Dermis microvascular lymphatic vessel endothelial cell (primary cell): ENCODE measurements around the gene ARF6. TPM values are rescaled to one million over a fixed set of nuclear protein-coding genes. Genes with fewer than 3 reads are reported as not detected.
A peak's percentile ranks its signal among the peaks of the same experiment; 100 is the strongest.
"Not testable (repeated sequence)": the region's sequence is repeated elsewhere in the genome, so short reads cannot be mapped to it uniquely, and the experiment has no call there.

ENCODE experiments used
- DNase-seq, 2 donors: peaks; one replicate each; pipeline versions ENCODE4 v3.0.0 to v3.0.0-alpha.2; 2010; ENCODE audit warnings: low read depth in 2 of 2
- total RNA-seq: library from RNA; depleted of rRNA; stranded (reverse); fragments of >200 nt; gene quantifications from 2 replicates; pipeline ENCODE4 v1.2.1, GENCODE V29; 2014

ARF6 gene
- total RNA-seq: 52.1 and 58.4 TPM in 2 replicates

GRCh38 chr14:49892636-49893308, at the start of gene ARF6:
Gene ARF6 (plus strand): TSS chr14:49893082. CDS start chr14:49893737, 655 bp downstream.
- peak; percentile 93 to 97 for DNase-seq

GRCh38 chr14:49849213-49849847, 43.6 kb upstream of the ARF6 start:
- DNase-seq: no peak

GRCh38 chr14:49851813-49852212, 41.1 kb upstream of the ARF6 start:
- DNase-seq: no peak

- DNase-seq: peak; percentile 79 to 88
These were observed 40.4 kb upstream of the ARF6 start, which contains the start of gene NEMF for GRCh38 chr14:49852301-49853157. Gene NEMF (minus strand): TSS chr14:49852788. CDS start chr14:49852753, 35 bp downstream.

- DNase-seq: no peak
These were observed 39.8 kb upstream of the ARF6 start for GRCh38 chr14:49853158-49853477.

- DNase-seq: peak; percentile 82 to 90
These were observed 39.1 kb upstream of the ARF6 start for GRCh38 chr14:49853572-49854375.

GRCh38 chr14:49857427-49858003, 35.4 kb upstream of the ARF6 start:
- DNase-seq: no peak

- no peak for DNase-seq
These were observed 34.5 kb upstream of the ARF6 start for GRCh38 chr14:49858383-49858782.

- no peak for DNase-seq
These were observed 31.7 kb upstream of the ARF6 start for GRCh38 chr14:49860988-49861698.

GRCh38 chr14:49861699-49862088, 31.2 kb upstream of the ARF6 start:
- peak in 1 of 2 donors; percentile 65 for DNase-seq

GRCh38 chr14:49862089-49862673, 30.7 kb upstream of the ARF6 start:
- DNase-seq: peak; percentile 74 to 84

- DNase-seq: no peak
These were observed 29.2 kb upstream of the ARF6 start for GRCh38 chr14:49863487-49864281.

- peak; percentile 43 to 69 for DNase-seq
These were observed 27.4 kb upstream of the ARF6 start for GRCh38 chr14:49865431-49865859.

GRCh38 chr14:49867831-49868719, 24.8 kb upstream of the ARF6 start:
- peak; percentile 87 to 97 for DNase-seq

- no peak for DNase-seq
These were observed 24.2 kb upstream of the ARF6 start for GRCh38 chr14:49868720-49869114.

- DNase-seq: no peak
These were observed 22.0 kb upstream of the ARF6 start for GRCh38 chr14:49870908-49871307.

- DNase-seq: not testable (repeated sequence)
These were observed 19.3 kb upstream of the ARF6 start for GRCh38 chr14:49873548-49873947.

GRCh38 chr14:49875640-49876198, 17.2 kb upstream of the ARF6 start:
- no peak for DNase-seq
